SH-SY5Y (cell line): Measurements from ENCODE around the gene PIWIL1.

Source experiments
- GATA2 ChIP-seq: IDR thresholded peaks from 2 replicates; pipeline ENCODE4 v1.6.1; 2011; ENCODE audit warnings: mild to moderate bottlenecking, low read depth, low read length
- GATA3 ChIP-seq: IDR thresholded peaks from 2 replicates; pipeline ENCODE4 v1.6.1; 2011; ENCODE audit warnings: low read depth, mild to moderate bottlenecking, low read length, moderate library complexity

GRCh38 chr12:130420071-130420470, 82.4 kb downstream of the PIWIL1 start:
- TF ChIP-seq GATA2 (no peak), GATA3 (no peak)
